ENCODE results near the gene MAPK13. TPM values are rescaled to one million over a fixed set of nuclear protein-coding genes. Genes with fewer than 3 reads are reported as not detected.

Gene MAPK13
- total and polyA plus RNA-seq, 4 donors: 1.9 to 17.2 (median 3.0) TPM

DNA sequence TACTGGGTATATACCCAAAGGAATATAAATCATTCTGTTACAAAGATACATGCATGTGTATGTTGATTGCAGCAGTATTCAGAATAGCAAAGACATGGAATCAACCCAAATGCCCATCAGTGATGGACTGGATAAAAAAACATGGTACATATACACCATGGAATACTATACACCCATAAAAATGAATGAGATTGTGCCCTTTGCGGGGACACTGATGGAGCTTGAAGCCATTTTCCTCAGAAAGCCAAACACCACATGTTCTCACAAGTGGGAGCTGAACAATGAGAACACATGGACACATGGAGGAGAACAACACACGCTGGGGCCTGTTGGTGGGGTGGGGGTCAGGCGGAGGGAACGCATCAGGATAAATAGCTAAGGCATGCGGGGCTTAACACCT is 41.3 kb upstream of the MAPK13 start:
- no peak overlapping the region for H3K4me3 ChIP-seq (ENCODE audit: low read depth in 1 of 3, low read length in 3 of 3)
- H3K4me1 ChIP-seq (ENCODE audit: control insufficient read depth in 4 of 4, insufficient read depth in 4 of 4, low read length in 3 of 4): no peaks in the 10 kb centered on the region
- H3K27ac ChIP-seq (ENCODE audit: low read depth in 1 of 2, low read length in 2 of 2): no peak overlapping the region
- H3K9me3 ChIP-seq (ENCODE audit: control insufficient read depth in 4 of 4, low read length in 3 of 4): no peaks in the 10 kb centered on the region
- WGBS: 97% methylated on average over 5 of the region's 5 CpGs
- no peak overlapping the region for H3K9ac ChIP-seq (ENCODE audit: low read depth in 1 of 2, low read length in 2 of 2)
- TF ChIP-seq HNF4G (IDR thresholded peaks at IDR 0.05): no peak
- TF ChIP-seq HNF4A (conservative IDR thresholded peaks at IDR 0.05): no peak
- no peak for TF ChIP-seq GABPA (IDR thresholded peaks at IDR 0.05 in 1 of 2, conservative IDR thresholded peaks at IDR 0.05 in 1 of 2)
- no peak for TF ChIP-seq EGR1 (IDR thresholded peaks at IDR 0.05; ENCODE audit: low read depth in 2 of 2)
- TF ChIP-seq, protein P1, sequence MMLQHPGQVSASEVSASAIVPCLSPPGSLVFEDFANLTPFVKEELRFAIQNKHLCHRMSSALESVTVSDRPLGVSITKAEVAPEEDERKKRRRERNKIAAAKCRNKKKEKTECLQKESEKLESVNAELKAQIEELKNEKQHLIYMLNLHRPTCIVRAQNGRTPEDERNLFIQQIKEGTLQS (IDR thresholded peaks at IDR 0.05): no peak
- TF ChIP-seq FOXA2 (IDR thresholded peaks at IDR 0.05): no peak
- TF ChIP-seq, protein P2, sequence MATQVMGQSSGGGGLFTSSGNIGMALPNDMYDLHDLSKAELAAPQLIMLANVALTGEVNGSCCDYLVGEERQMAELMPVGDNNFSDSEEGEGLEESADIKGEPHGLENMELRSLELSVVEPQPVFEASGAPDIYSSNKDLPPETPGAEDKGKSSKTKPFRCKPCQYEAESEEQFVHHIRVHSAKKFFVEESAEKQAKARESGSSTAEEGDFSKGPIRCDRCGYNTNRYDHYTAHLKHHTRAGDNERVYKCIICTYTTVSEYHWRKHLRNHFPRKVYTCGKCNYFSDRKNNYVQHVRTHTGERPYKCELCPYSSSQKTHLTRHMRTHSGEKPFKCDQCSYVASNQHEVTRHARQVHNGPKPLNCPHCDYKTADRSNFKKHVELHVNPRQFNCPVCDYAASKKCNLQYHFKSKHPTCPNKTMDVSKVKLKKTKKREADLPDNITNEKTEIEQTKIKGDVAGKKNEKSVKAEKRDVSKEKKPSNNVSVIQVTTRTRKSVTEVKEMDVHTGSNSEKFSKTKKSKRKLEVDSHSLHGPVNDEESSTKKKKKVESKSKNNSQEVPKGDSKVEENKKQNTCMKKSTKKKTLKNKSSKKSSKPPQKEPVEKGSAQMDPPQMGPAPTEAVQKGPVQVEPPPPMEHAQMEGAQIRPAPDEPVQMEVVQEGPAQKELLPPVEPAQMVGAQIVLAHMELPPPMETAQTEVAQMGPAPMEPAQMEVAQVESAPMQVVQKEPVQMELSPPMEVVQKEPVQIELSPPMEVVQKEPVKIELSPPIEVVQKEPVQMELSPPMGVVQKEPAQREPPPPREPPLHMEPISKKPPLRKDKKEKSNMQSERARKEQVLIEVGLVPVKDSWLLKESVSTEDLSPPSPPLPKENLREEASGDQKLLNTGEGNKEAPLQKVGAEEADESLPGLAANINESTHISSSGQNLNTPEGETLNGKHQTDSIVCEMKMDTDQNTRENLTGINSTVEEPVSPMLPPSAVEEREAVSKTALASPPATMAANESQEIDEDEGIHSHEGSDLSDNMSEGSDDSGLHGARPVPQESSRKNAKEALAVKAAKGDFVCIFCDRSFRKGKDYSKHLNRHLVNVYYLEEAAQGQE (IDR thresholded peaks at IDR 0.05): no peak
- no peak for TF ChIP-seq JUND (IDR thresholded peaks at IDR 0.05)
- TF ChIP-seq RAD21 (IDR thresholded peaks at IDR 0.05): no peak
- TF ChIP-seq FOXA1 (IDR thresholded peaks at IDR 0.05): no peak
- no peak for TF ChIP-seq YY1 (IDR thresholded peaks at IDR 0.05)
- no peak for TF ChIP-seq NR2F2 (IDR thresholded peaks at IDR 0.05)
- no peak for TF ChIP-seq SP1 (IDR thresholded peaks at IDR 0.05)
- TF ChIP-seq TAF1 (conservative IDR thresholded peaks at IDR 0.05): no peak
- TF ChIP-seq RXRA (IDR thresholded peaks at IDR 0.05): no peak
- TF ChIP-seq, protein P3, sequence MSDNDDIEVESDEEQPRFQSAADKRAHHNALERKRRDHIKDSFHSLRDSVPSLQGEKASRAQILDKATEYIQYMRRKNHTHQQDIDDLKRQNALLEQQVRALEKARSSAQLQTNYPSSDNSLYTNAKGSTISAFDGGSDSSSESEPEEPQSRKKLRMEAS (IDR thresholded peaks at IDR 0.05): no peak
- TF ChIP-seq, protein P4, sequence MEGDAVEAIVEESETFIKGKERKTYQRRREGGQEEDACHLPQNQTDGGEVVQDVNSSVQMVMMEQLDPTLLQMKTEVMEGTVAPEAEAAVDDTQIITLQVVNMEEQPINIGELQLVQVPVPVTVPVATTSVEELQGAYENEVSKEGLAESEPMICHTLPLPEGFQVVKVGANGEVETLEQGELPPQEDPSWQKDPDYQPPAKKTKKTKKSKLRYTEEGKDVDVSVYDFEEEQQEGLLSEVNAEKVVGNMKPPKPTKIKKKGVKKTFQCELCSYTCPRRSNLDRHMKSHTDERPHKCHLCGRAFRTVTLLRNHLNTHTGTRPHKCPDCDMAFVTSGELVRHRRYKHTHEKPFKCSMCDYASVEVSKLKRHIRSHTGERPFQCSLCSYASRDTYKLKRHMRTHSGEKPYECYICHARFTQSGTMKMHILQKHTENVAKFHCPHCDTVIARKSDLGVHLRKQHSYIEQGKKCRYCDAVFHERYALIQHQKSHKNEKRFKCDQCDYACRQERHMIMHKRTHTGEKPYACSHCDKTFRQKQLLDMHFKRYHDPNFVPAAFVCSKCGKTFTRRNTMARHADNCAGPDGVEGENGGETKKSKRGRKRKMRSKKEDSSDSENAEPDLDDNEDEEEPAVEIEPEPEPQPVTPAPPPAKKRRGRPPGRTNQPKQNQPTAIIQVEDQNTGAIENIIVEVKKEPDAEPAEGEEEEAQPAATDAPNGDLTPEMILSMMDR (IDR thresholded peaks at IDR 0.05; ENCODE audit: low read depth, low read length, missing input control): no peak
- TF ChIP-seq, protein P5, sequence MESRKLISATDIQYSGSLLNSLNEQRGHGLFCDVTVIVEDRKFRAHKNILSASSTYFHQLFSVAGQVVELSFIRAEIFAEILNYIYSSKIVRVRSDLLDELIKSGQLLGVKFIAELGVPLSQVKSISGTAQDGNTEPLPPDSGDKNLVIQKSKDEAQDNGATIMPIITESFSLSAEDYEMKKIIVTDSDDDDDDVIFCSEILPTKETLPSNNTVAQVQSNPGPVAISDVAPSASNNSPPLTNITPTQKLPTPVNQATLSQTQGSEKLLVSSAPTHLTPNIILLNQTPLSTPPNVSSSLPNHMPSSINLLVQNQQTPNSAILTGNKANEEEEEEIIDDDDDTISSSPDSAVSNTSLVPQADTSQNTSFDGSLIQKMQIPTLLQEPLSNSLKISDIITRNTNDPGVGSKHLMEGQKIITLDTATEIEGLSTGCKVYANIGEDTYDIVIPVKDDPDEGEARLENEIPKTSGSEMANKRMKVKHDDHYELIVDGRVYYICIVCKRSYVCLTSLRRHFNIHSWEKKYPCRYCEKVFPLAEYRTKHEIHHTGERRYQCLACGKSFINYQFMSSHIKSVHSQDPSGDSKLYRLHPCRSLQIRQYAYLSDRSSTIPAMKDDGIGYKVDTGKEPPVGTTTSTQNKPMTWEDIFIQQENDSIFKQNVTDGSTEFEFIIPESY (IDR thresholded peaks at IDR 0.05): no peak
- peaks cover 0 to 23% (median 5%) of the 10 kb centered on the region in 4 donors for H3K36me3 ChIP-seq (ENCODE audit: control insufficient read depth in 4 of 4, insufficient read depth in 3 of 4, low read depth in 1 of 4, low read length in 3 of 4)
- no peak for DNase-seq (ENCODE audit: low spot score)
- no peaks in the 10 kb centered on the region for H3K27me3 ChIP-seq (ENCODE audit: control insufficient read depth in 4 of 4, insufficient read depth in 4 of 4, low read length in 3 of 4)

Measured in liver (tissue), 9 donors.